Lung (tissue), 12 donors: ENCODE results near the gene SGPL1. TPM values are rescaled to one million over a fixed set of nuclear protein-coding genes. Genes with fewer than 3 reads are reported as not detected.
"Not testable (repeated sequence)": the region's sequence is repeated elsewhere in the genome, so short reads cannot be mapped to it uniquely, and the experiment has no call there.

Experiments used
- ATAC-seq: fragments of 200-7000 bp; cut with Tn5 transposase; one replicate; pipeline ENCODE4 v1.9.1; 2020; ENCODE audit warnings: moderate number of reproducible peaks; ENCODE audit not compliant: insufficient read depth, low FRiP score
- DNase-seq, 3 donors: peaks; one replicate each; pipeline ENCODE4 v3.0.0-alpha.2; 2013 to 2017
- H3K27ac ChIP-seq, 2 donors: one replicate each; pipeline ENCODE4 v1.5.1; 2013; ENCODE audit warnings: mild to moderate bottlenecking in 2 of 2, moderate library complexity in 2 of 2, control low read depth in 1 of 2, inconsistent platforms in 1 of 2, low read depth in 1 of 2, low read length in 1 of 2
- H3K27me3 ChIP-seq, 3 donors: one replicate each; pipeline ENCODE4 v1.5.1; 2013; ENCODE audit warnings: low read length in 2 of 3; ENCODE audit not compliant: control insufficient read depth in 3 of 3, insufficient read depth in 3 of 3
- H3K36me3 ChIP-seq, 4 donors: one replicate each; pipeline ENCODE4 v1.5.1; 2013; ENCODE audit warnings: low read length in 4 of 4, mild to moderate bottlenecking in 1 of 4, moderate library complexity in 1 of 4; ENCODE audit not compliant: control insufficient read depth in 4 of 4, insufficient read depth in 4 of 4
- H3K4me1 ChIP-seq, 5 donors: one replicate each; pipeline ENCODE4 v1.5.1; 2013; ENCODE audit warnings: low read length in 5 of 5, mild to moderate bottlenecking in 2 of 5, moderate library complexity in 1 of 5; ENCODE audit not compliant: control insufficient read depth in 5 of 5, insufficient read depth in 5 of 5
- H3K4me3 ChIP-seq: one replicate; pipeline ENCODE4 v1.5.1; 2013; ENCODE audit warnings: mild to moderate bottlenecking, control low read depth, moderate library complexity
- H3K9ac ChIP-seq, 2 donors: one replicate each; pipeline ENCODE4 v1.5.1; 2013; ENCODE audit warnings: low read length in 2 of 2, control low read depth in 1 of 2; ENCODE audit not compliant: insufficient read depth in 1 of 2
- H3K9me3 ChIP-seq, 4 donors: one replicate each; pipeline ENCODE4 v1.5.1; 2013; ENCODE audit warnings: low read length in 3 of 4, mild to moderate bottlenecking in 1 of 4, moderate library complexity in 1 of 4; ENCODE audit not compliant: control insufficient read depth in 4 of 4, insufficient read depth in 3 of 4
- WGBS, 2 donors: extraction: QIAGEN DNeasy Blood & Tissue Kit; methylation state at CpG; one replicate each; pipeline ENCODE4 v1.1.7; 2013; 5-methylcytosine and 5-hydroxymethylcytosine counted together
- polyA plus RNA-seq, 2 donors: library from polyadenylated mRNA; stranded (reverse); fragments of 200-250 nt; gene quantifications; one replicate each; pipeline ENCODE4 v1.2.1, GENCODE V29; 2013
- total RNA-seq, 2 donors: library from RNA; depleted of rRNA in 1 of 2; stranded (reverse); fragments of >200 nt in 1 of 2; gene quantifications; one replicate each; pipeline ENCODE4 v1.2.1, GENCODE V29; 2014 to 2021
- TF ChIP-seq, protein P1 (sequence below): IDR thresholded peaks from 2 replicates; pipeline ENCODE4 v1.5.1; 2012; ENCODE audit warnings: mild to moderate bottlenecking; ENCODE audit errors: control extremely low read depth, extremely low read depth
- donor health status: control.
- donor health status: control.
- donor health status: Bipolar disorder and iron deficiency.
- donor health status: healthy.
- donor health status: DM: yes; HTN: yes; CAD: no.

The SGPL1 gene
- total and polyA plus RNA-seq, 4 donors: 8.3 to 57.4 (median 30.8) TPM

DNA sequence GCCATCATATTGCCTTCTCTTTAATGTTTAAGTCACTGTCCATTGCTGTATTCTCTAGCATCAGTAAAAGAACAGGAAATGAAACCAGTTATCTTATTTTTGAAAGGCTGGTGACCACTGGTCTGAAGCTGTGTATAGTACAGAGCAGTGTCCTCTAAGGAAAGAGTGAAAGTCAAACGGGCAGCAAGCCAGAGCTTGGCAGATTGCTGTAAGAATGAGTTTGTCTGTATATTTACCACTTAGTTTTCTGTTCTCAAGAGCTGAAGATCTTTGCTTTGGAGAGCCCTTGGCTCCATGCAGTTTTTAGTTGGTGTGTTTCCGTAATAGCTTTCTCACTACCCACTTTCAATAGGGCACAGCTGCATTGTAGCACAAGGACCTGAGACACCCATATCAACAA, 40.7 kb downstream of the SGPL1 start:
- TF ChIP-seq, protein P1, sequence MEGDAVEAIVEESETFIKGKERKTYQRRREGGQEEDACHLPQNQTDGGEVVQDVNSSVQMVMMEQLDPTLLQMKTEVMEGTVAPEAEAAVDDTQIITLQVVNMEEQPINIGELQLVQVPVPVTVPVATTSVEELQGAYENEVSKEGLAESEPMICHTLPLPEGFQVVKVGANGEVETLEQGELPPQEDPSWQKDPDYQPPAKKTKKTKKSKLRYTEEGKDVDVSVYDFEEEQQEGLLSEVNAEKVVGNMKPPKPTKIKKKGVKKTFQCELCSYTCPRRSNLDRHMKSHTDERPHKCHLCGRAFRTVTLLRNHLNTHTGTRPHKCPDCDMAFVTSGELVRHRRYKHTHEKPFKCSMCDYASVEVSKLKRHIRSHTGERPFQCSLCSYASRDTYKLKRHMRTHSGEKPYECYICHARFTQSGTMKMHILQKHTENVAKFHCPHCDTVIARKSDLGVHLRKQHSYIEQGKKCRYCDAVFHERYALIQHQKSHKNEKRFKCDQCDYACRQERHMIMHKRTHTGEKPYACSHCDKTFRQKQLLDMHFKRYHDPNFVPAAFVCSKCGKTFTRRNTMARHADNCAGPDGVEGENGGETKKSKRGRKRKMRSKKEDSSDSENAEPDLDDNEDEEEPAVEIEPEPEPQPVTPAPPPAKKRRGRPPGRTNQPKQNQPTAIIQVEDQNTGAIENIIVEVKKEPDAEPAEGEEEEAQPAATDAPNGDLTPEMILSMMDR: no peak
- no peak overlapping the region for H3K27ac ChIP-seq
- ATAC-seq (no peak), DNase-seq (peak; percentile 36 to 85 (median 60))
- H3K4me1 ChIP-seq: peaks cover 0 to 10% (median 4%) of the 10 kb centered on the region in 5 donors
- 51 to 69% methylated on average over 2 of the region's 2 CpGs for WGBS, 2 donors
- peaks cover 6 to 33% (median 26%) of the 10 kb centered on the region in 4 donors for H3K36me3 ChIP-seq
- H3K4me3 ChIP-seq: no peak overlapping the region
- no peaks in the 10 kb centered on the region for H3K9me3 ChIP-seq
- H3K27me3 ChIP-seq: no peaks in the 10 kb centered on the region
- no peak overlapping the region for H3K9ac ChIP-seq

DNA sequence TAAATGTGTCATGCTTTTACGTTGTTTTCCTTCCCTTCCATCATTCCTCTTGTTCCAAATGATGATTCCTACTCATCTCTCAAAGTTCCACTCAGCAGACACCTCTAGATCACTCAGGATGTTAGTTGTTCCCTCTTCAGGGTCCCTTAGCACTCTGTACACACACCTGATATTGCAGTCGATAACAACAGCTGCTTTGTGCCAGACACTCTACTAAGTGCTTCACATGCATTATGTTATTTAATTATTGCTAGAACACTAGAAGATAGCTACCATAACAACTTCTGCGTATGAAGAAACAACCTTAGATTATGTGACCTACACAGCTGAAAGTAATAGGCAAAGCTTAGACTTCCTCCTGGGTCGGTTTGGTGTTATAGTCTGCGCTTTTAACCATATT, 43.0 kb downstream of the SGPL1 start:
- ATAC-seq (no peak), DNase-seq (no peak)
- peaks cover 12 to 37% (median 19%) of the 10 kb centered on the region in 4 donors for H3K36me3 ChIP-seq
- H3K27me3 ChIP-seq: no peaks in the 10 kb centered on the region
- no peak overlapping the region for H3K4me3 ChIP-seq
- H3K4me1 ChIP-seq: peaks cover 0 to 10% (median 2%) of the 10 kb centered on the region in 5 donors
- TF ChIP-seq, protein P1: no peak
- no peak overlapping the region for H3K9ac ChIP-seq
- no peak overlapping the region for H3K27ac ChIP-seq
- H3K9me3 ChIP-seq: no peaks in the 10 kb centered on the region
- WGBS, 2 donors: 82 to 85% methylated on average over 5 of the region's 5 CpGs

DNA sequence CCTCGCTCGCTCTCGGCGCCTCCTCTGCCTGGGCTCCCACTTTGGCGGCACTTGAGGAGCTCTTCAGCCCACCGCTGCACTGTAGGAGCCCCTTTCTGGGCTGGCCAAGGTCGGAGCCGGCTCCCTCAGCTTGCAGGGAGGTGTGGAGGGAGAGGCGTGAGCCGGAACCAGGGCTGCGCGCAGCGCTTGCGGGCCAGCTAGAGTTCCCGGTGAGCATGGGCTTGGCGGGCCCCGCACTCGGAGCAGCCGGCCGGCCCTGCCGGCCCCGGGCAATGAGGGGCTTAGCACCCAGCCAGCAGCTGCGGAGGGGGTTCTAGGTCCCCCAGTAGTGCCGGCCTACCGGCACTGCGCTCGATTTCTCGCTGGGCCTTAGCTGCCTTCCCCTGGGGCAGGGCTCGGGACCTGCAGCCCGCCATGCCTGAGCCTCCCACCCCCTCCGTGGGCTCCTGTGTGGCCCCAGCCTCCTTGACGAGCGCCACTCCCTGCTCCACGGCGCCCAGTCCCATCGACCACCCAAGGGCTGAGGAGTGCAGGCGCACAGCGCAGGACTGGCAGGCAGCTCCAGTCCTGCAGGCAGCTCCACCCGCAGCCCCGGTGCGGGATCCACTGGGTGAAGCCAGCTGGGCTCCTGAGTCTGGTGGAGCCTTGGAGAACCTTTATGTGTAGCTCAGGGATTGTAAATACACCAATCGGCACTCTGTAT, 45.9 kb downstream of the SGPL1 start:
- H3K9ac ChIP-seq, H3K27ac ChIP-seq, H3K4me1 ChIP-seq, DNase-seq, H3K4me3 ChIP-seq, H3K27me3 ChIP-seq, H3K9me3 ChIP-seq, ATAC-seq: not testable (repeated sequence)
- 98% methylated on average over 34 to 42 of the region's 42 CpGs for WGBS, 2 donors
- peaks cover 8 to 47% (median 17%) of the 10 kb centered on the region in 4 donors for H3K36me3 ChIP-seq

DNA sequence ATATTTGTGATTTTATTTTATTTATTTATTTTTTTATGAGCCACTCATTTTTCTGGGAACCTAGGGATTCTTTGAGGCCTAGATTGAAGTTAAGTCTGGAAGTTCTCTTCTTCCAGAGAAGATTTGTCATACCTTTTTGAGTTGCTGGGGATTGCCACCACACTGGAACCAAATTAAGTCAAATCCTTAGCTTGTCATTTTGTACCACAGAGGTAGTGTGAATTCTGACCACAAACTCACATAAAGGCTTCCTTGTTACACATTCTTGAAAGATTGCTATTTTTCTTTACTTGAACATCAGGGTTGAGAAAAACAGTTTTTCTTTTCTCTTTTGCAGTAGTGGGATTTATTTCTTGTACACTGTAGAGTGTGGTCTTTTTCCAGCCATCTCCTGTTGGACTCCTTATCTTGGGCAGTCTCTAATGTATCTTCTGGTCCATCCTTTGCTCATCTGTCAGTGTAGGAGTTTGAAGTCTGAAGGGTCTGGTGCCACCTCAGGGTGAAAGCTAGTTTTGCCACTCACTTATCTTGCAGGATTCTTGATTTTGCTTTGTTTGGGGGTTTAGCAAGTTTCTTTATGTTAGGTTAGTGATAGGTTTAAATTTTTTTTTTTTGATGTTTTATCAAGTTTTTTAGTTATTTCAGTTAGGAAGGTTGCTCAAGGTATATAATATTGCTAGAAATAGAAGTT, 47.9 kb downstream of the SGPL1 start:
- H3K9ac ChIP-seq: no peak overlapping the region
- DNase-seq (no peak), ATAC-seq (no peak)
- no peak overlapping the region for H3K27ac ChIP-seq
- H3K36me3 ChIP-seq: peaks cover 6 to 37% (median 12%) of the 10 kb centered on the region in 4 donors
- no peak overlapping the region for H3K4me3 ChIP-seq
- TF ChIP-seq, protein P1: no peak
- H3K9me3 ChIP-seq: no peaks in the 10 kb centered on the region
- H3K4me1 ChIP-seq: peaks cover 0 to 2% (median 0%) of the 10 kb centered on the region in 5 donors
- no peaks in the 10 kb centered on the region for H3K27me3 ChIP-seq
